HG03342 (cell line): ENCODE data around the gene KLK3.
"Not testable (repeated sequence)": the region's sequence is repeated elsewhere in the genome, so short reads cannot be mapped to it uniquely, and the experiment has no call there.

Experiments used
- ATAC-seq: cut with Tn5 transposase; IDR thresholded peaks from one replicate; pipeline ENCODE4 v1.9.1; 2021; ENCODE audit warnings: mild to moderate bottlenecking, moderate library complexity; ENCODE audit not compliant: unreplicated experiment

KLK3 gene

DNA sequence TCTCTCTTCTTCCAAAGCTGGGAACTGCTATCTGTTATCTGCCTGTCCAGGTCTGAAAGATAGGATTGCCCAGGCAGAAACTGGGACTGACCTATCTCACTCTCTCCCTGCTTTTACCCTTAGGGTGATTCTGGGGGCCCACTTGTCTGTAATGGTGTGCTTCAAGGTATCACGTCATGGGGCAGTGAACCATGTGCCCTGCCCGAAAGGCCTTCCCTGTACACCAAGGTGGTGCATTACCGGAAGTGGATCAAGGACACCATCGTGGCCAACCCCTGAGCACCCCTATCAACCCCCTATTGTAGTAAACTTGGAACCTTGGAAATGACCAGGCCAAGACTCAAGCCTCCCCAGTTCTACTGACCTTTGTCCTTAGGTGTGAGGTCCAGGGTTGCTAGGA, 5.1 kb downstream of the KLK3 start:
- ATAC-seq, result no peak

DNA sequence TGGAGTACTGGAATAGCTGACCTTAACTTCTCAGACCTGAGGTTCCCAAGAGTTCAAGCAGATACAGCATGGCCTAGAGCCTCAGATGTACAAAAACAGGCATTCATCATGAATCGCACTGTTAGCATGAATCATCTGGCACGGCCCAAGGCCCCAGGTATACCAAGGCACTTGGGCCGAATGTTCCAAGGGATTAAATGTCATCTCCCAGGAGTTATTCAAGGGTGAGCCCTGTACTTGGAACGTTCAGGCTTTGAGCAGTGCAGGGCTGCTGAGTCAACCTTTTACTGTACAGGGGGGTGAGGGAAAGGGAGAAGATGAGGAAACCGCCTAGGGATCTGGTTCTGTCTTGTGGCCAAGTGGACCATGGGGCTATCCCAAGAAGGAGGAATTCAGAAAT, 6.3 kb downstream of the KLK3 start:
- ATAC-seq, result no peak

DNA sequence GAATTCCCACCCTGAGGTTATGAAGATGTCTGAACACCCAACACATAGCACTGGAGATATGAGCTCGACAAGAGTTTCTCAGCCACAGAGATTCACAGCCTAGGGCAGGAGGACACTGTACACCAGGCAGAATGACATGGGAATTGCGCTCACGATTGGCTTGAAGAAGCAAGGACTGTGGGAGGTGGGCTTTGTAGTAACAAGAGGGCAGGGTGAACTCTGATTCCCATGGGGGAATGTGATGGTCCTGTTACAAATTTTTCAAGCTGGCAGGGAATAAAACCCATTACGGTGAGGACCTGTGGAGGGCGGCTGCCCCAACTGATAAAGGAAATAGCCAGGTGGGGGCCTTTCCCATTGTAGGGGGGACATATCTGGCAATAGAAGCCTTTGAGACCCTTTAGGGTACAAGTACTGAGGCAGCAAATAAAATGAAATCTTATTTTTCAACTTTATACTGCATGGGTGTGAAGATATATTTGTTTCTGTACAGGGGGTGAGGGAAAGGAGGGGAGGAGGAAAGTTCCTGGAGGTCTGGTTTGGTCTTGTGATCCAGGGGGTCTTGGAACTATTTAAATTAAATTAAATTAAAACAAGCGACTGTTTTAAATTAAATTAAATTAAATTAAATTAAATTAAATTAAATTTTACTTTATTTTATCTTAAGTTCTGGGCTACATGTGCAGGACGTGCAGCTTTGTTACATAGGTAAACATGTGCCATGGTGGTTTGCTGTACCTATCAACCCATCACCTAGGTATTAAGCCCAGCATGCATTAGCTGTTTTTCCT, 7.0 kb downstream of the KLK3 start:
- no peak for ATAC-seq

DNA sequence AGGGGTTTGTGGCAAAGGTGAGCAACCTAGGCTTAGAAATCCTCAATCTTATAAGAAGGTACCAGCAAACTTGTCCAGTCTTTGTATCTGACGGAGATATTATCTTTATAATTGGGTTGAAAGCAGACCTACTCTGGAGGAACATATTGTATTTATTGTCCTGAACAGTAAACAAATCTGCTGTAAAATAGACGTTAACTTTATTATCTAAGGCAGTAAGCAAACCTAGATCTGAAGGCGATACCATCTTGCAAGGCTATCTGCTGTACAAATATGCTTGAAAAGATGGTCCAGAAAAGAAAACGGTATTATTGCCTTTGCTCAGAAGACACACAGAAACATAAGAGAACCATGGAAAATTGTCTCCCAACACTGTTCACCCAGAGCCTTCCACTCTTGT, 14.8 kb downstream of the KLK3 start:
- no peak for ATAC-seq

- no peak for ATAC-seq
Measured at GRCh38 chr19:50870417-50871089, 15.8 kb downstream of the KLK3 start.

DNA sequence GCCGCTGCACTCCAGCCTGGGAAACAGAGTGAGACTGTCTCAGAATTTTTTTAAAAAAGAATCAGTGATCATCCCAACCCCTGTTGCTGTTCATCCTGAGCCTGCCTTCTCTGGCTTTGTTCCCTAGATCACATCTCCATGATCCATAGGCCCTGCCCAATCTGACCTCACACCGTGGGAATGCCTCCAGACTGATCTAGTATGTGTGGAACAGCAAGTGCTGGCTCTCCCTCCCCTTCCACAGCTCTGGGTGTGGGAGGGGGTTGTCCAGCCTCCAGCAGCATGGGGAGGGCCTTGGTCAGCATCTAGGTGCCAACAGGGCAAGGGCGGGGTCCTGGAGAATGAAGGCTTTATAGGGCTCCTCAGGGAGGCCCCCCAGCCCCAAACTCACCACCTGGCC, 18.3 kb downstream of the KLK3 start, which contains the start of gene KLK2:
TSS of gene KLK2 (plus strand) at position 384 of the 400 bp plus-strand sequence. CDS start 35 bp downstream, outside the sequence.
- no peak for ATAC-seq

DNA sequence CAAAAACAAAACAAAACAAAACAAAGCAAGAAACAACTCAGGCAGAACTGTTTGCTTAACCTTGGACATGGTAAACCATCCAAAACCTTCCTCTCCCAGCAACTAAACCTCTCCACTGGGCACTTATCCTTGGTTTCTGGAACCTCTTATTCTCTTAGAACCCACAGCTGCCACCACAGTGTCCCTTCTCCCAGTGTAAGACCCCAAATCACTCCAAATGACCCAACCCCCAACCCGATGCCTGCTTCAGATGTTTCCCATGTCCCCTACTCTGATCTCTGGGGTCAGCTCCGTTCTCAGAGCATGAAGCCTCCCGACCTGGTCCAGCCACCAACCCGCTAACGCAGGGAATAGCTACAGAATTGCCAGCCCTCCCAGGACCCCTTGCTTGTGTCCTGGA, 19.5 kb downstream of the KLK3 start:
- no peak for ATAC-seq

GRCh38 chr19:50875795-50876422, 21.2 kb downstream of the KLK3 start:
- no peak for ATAC-seq

DNA sequence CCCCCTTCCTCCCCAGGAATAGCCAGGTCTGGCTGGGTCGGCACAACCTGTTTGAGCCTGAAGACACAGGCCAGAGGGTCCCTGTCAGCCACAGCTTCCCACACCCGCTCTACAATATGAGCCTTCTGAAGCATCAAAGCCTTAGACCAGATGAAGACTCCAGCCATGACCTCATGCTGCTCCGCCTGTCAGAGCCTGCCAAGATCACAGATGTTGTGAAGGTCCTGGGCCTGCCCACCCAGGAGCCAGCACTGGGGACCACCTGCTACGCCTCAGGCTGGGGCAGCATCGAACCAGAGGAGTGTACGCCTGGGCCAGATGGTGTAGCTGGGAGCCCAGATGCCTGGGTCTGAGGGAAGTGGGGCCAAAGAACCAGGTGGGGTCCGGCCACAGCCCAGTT, 21.7 kb downstream of the KLK3 start:
- ATAC-seq, result no peak

DNA sequence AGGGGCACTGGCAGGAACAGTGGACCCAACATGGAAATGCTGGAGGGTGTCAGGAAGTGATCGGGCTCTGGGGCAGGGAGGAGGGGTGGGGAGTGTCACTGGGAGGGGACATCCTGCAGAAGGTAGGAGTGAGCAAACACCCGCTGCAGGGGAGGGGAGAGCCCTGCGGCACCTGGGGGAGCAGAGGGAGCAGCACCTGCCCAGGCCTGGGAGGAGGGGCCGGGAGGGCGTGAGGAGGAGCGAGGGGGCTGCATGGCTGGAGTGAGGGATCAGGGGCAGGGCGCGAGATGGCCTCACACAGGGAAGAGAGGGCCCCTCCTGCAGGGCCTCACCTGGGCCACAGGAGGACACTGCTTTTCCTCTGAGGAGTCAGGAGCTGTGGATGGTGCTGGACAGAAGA, 22.6 kb downstream of the KLK3 start:
- ATAC-seq, result no peak

DNA sequence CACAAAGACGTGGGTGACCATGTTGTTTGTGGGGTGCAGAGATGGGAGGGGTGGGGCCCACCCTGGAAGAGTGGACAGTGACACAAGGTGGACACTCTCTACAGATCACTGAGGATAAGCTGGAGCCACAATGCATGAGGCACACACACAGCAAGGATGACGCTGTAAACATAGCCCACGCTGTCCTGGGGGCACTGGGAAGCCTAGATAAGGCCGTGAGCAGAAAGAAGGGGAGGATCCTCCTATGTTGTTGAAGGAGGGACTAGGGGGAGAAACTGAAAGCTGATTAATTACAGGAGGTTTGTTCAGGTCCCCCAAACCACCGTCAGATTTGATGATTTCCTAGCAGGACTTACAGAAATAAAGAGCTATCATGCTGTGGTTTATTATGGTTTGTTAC, 24.1 kb downstream of the KLK3 start:
- ATAC-seq, result no peak

GRCh38 chr19:50880241-50880640, 25.5 kb downstream of the KLK3 start:
- ATAC-seq, result no peak

GRCh38 chr19:50882188-50882587, 27.5 kb downstream of the KLK3 start:
- ATAC-seq, result no peak

DNA sequence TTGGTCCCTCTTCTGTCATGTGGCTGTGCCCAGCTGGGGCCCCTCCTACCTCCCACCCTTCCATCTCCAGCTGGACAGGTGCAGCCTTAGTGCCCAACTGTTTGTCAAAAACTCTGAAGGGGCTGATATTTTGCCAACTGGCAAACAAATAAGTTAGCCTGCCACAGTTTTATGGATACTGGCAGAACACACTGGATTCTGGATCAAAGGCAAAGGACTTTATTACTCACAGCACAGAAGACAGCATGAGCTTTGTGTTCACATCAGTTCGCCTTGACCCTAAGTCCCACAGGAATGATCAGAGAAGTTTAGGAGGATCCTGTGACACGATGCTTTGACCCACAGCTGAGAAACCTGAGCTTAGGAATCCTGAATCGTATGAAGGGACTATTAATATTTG, 34.9 kb downstream of the KLK3 start:
- no peak for ATAC-seq

- ATAC-seq, result no peak
Measured at GRCh38 chr19:50890422-50891252, 35.9 kb downstream of the KLK3 start.

DNA sequence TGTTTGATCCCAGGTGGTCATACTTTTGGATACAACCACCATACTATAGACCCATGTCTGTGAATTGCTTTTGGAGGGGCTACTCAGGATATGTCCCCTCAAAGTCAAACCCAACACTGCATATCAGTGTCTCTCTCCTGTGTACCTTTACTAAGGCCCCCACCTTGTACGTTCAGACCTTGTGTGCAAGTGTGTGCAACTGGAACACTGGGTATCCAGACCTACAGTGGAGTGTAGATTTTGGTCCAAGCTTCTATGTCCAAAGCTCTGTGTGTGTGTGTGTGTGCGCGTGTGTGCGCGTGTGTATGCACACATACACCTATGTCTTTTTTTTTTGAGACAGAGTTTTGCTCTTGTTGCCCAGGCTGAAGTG, 36.5 kb downstream of the KLK3 start:
- ATAC-seq, result no peak

GRCh38 chr19:50893047-50893736, 38.5 kb downstream of the KLK3 start:
- ATAC-seq, result no peak

DNA sequence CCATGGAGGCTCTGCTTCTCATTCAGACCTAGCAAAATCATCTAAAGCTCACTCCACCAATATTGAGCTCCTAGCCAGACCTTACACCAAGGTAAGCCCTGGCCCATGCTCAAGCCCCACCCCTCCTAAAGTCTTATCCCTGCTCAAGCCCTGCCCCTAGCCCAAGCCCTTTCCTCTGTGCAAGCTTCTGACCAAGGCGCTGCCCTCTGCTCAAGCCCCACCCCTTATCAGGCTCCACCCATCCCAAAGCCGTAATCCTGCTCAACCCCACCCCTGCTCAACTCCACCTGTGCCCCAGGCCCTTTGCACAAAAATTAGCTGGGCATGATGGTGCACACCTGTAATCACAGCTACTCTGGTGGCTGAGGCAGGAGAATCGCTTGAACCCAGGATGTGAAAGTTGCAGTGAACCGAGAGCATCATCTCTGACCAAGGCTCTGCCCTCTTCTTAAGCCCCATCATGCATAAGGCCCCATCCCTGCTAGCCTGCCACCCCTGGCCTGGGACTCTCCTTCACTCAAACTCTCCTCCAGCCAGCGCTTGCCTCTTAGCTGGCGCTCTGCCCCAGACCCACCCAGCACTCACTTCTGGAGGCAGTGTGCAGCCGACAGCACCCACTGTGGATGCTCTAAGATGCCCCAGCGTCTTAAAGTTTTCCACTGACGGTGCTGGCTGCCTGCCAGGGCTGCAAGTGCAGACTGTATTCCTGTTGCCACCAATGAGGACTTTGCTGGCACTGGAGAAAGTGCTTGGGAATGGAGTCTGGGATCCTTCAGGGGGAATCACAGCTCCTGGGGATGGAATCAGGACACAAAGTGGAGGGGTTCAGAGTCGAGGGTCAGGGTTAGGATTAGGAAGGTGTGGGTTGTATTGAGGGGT, 40.0 kb downstream of the KLK3 start:
- no peak for ATAC-seq

GRCh38 chr19:50896089-50896590, 41.4 kb downstream of the KLK3 start:
- not testable (repeated sequence) for ATAC-seq
